Measurements from ENCODE around the gene ALCAM. TPM values are rescaled to one million over a fixed set of nuclear protein-coding genes. Genes with fewer than 3 reads are reported as not detected.
"Not testable (repeated sequence)": the region's sequence is repeated elsewhere in the genome, so short reads cannot be mapped to it uniquely, and the experiment has no call there.

The ALCAM gene
- total RNA-seq, 4 donors from 2014 or later: 9.4 to 25.9 (median 16.6) TPM

- no peaks in the 10 kb centered on the region for H3K9me3 ChIP-seq
- WGBS, 2 donors (ENCODE audit: low coverage in 1 of 2): 89 to 90% methylated on average over 2 of the region's 2 CpGs
- TF ChIP-seq, protein P1, sequence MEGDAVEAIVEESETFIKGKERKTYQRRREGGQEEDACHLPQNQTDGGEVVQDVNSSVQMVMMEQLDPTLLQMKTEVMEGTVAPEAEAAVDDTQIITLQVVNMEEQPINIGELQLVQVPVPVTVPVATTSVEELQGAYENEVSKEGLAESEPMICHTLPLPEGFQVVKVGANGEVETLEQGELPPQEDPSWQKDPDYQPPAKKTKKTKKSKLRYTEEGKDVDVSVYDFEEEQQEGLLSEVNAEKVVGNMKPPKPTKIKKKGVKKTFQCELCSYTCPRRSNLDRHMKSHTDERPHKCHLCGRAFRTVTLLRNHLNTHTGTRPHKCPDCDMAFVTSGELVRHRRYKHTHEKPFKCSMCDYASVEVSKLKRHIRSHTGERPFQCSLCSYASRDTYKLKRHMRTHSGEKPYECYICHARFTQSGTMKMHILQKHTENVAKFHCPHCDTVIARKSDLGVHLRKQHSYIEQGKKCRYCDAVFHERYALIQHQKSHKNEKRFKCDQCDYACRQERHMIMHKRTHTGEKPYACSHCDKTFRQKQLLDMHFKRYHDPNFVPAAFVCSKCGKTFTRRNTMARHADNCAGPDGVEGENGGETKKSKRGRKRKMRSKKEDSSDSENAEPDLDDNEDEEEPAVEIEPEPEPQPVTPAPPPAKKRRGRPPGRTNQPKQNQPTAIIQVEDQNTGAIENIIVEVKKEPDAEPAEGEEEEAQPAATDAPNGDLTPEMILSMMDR (IDR thresholded peaks at IDR 0.05): no peak
- TF ChIP-seq EP300 (IDR thresholded peaks at IDR 0.05; ENCODE audit: low read depth) (no peak), POLR2AphosphoS5 (IDR thresholded peaks at IDR 0.05) (no peak), POLR2A (IDR thresholded peaks at IDR 0.05) (no peak)
- no peaks in the 10 kb centered on the region for H3K4me1 ChIP-seq
- H3K36me3 ChIP-seq: peaks cover 0 to 3% (median 0%) of the 10 kb centered on the region in 4 donors
- intact Hi-C loops (cut with DNase I; ENCODE audit: low total_unique reads): no loop called here
- no peaks in the 10 kb centered on the region for H3K27me3 ChIP-seq
- DNase-seq: no peak
- in situ Hi-C loops (cut with MboI; ENCODE audit: low pct_ligation_motif_present in 1 of 4, low pct_unique_long_range_greater_than_20kb in 1 of 4, low sequenced_read_pairs in 3 of 4): no loop called here
- no peak overlapping the region for H3K4me3 ChIP-seq
- H3K27ac ChIP-seq: no peak overlapping the region
These were observed 18.5 kb downstream of the ALCAM start for GRCh38 chr3:105385179-105385578.

GRCh38 chr3:105385819-105386508, 19.3 kb downstream of the ALCAM start:
- Histone ChIP-seq H3K36me3 (peaks cover 0 to 3% (median 0%) of the 10 kb centered on the region in 4 donors), H3K4me3 (no peak overlapping the region), H3K9me3 (peaks cover 0 to 4% of the 10 kb centered on the region in 2 donors), H3K27ac (no peak overlapping the region), H3K4me1 (no peaks in the 10 kb centered on the region), H3K27me3 (no peaks in the 10 kb centered on the region)
- no peak for DNase-seq
- intact Hi-C loops (cut with DNase I; ENCODE audit: low total_unique reads): no loop called here
- TF ChIP-seq POLR2A (IDR thresholded peaks at IDR 0.05) (no peak), EP300 (IDR thresholded peaks at IDR 0.05; ENCODE audit: low read depth) (no peak), POLR2AphosphoS5 (IDR thresholded peaks at IDR 0.05) (no peak)
- TF ChIP-seq, protein P1 (IDR thresholded peaks at IDR 0.05): no peak
- in situ Hi-C loops (cut with MboI; ENCODE audit: low pct_ligation_motif_present in 1 of 4, low pct_unique_long_range_greater_than_20kb in 1 of 4, low sequenced_read_pairs in 3 of 4): no loop called here

DNA sequence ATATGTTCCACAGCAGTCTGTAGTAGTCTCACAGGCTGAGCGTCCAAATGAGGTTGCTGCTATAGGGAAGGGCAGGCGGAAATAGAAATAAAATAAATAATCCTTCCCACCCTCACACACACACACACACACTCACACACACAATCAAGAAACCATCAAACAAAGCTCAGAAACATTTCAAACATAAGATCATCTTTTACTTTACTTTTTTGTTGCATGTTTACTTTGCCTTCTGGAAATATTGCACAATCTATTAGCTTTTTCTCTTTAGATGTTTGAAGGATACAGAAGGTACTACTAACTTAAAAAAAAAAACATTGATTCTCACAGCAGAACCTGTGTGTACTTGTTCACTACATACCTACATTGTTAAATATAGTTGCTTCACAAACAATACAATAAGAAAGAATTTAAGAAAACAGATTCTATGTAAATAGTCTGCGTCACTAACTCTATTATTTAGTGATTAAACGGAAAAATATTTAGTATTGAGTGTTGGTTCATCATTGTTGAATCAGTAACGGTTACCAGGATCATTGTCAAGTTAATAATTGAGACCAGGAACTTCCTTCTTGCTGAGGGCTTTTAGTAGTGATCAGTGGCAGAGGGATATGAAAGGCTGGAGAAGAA, 20.5 kb downstream of the ALCAM start:
- DNase-seq: no peak

DNA sequence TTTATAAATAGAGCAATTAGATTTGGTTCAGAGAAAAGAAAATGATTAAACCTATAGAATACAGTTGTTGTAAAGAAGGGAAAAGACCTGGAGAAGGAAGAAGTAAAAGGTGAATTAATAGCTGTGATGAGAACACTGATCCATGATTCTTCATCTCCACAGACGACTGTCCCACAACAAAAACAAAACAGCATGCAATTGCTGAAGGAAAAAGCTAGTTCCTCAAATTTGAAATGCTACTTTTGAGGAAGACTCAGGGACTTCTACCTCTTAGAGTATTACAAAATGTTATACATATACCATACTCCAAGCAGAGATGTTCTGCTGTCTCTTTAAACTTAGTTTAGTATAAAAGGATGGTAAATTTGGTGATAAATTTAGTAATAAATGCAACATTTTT, 21.5 kb downstream of the ALCAM start:
- no peaks in the 10 kb centered on the region for H3K27me3 ChIP-seq

More for the DNA sequence above, 20.5 kb downstream of the ALCAM start:
- no peaks in the 10 kb centered on the region for H3K4me1 ChIP-seq
- H3K9me3 ChIP-seq: peaks cover 0 to 8% of the 10 kb centered on the region in 2 donors
- peaks cover 0 to 3% (median 0%) of the 10 kb centered on the region in 4 donors for H3K36me3 ChIP-seq
- no peaks in the 10 kb centered on the region for H3K27me3 ChIP-seq
- WGBS, 2 donors (ENCODE audit: low coverage in 1 of 2): 80 to 81% methylated on average over 5 of the region's 5 CpGs
- in situ Hi-C loops (cut with MboI; ENCODE audit: low pct_ligation_motif_present in 1 of 4, low pct_unique_long_range_greater_than_20kb in 1 of 4, low sequenced_read_pairs in 3 of 4): no loop called here
- H3K27ac ChIP-seq: no peak overlapping the region
- intact Hi-C loops (cut with DNase I; ENCODE audit: low total_unique reads): no loop called here
- no peak overlapping the region for H3K4me3 ChIP-seq
- no peak for TF ChIP-seq EP300 (IDR thresholded peaks at IDR 0.05; ENCODE audit: low read depth)
- no peak for TF ChIP-seq POLR2AphosphoS5 (IDR thresholded peaks at IDR 0.05)
- TF ChIP-seq, protein P1 (IDR thresholded peaks at IDR 0.05): no peak
- no peak for TF ChIP-seq POLR2A (IDR thresholded peaks at IDR 0.05)

GRCh38 chr3:105389759-105390158, 23.1 kb downstream of the ALCAM start:
- H3K4me3 ChIP-seq; H3K27ac ChIP-seq; in situ Hi-C loops (cut with MboI; ENCODE audit: low pct_ligation_motif_present in 1 of 4, low pct_unique_long_range_greater_than_20kb in 1 of 4, low sequenced_read_pairs in 3 of 4); DNase-seq; H3K36me3 ChIP-seq; H3K4me1 ChIP-seq; intact Hi-C loops (cut with DNase I; ENCODE audit: low total_unique reads); H3K27me3 ChIP-seq: not testable (repeated sequence)
- 90 to 97% methylated on average over 1 of the region's 1 CpG for WGBS, 2 donors (ENCODE audit: low coverage in 1 of 2)
- peaks cover 4 to 15% of the 10 kb centered on the region in 2 donors for H3K9me3 ChIP-seq

More for the DNA sequence above, 21.5 kb downstream of the ALCAM start:
- intact Hi-C loops (cut with DNase I; ENCODE audit: low total_unique reads) (no loop called here), in situ Hi-C loops (cut with MboI; ENCODE audit: low pct_ligation_motif_present in 1 of 4, low pct_unique_long_range_greater_than_20kb in 1 of 4, low sequenced_read_pairs in 3 of 4) (no loop called here)
- no peaks in the 10 kb centered on the region for H3K4me1 ChIP-seq
- DNase-seq: no peak
- peaks cover 4 to 15% of the 10 kb centered on the region in 2 donors for H3K9me3 ChIP-seq
- no peak overlapping the region for H3K27ac ChIP-seq
- no peak overlapping the region for H3K4me3 ChIP-seq
- H3K36me3 ChIP-seq: peaks cover 0 to 3% (median 0%) of the 10 kb centered on the region in 4 donors
- 67 to 71% methylated on average over 1 of the region's 1 CpG for WGBS, 2 donors (ENCODE audit: low coverage in 1 of 2)
- TF ChIP-seq POLR2A (IDR thresholded peaks at IDR 0.05): no peak
- no peak for TF ChIP-seq POLR2AphosphoS5 (IDR thresholded peaks at IDR 0.05)

DNA sequence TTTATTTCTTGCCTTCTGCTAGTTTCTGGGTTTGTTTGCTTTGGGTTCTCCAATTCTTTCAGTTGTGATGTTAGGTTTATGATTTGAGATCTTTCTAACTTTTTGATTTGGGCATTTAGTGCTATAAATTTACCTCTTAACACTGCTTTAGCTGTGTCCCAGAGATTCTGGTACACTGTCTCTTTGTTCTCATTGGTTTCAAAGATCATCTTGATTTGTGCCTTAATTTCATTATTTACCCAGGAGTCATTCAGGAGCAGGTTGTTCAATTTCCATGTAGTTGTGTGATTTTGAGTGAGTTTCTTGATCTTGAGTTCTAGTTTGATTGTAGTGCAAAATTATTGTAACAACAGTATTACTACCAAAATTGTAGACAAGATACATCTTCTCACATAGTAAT, 25.9 kb downstream of the ALCAM start:
- intact Hi-C loops (cut with DNase I; ENCODE audit: low total_unique reads); in situ Hi-C loops (cut with MboI; ENCODE audit: low pct_ligation_motif_present in 1 of 4, low pct_unique_long_range_greater_than_20kb in 1 of 4, low sequenced_read_pairs in 3 of 4); H3K27me3 ChIP-seq: not testable (repeated sequence)

More for the DNA sequence above, 25.9 kb downstream of the ALCAM start:
- H3K27ac ChIP-seq, H3K4me3 ChIP-seq, H3K36me3 ChIP-seq, DNase-seq, H3K4me1 ChIP-seq: not testable (repeated sequence)
- H3K9me3 ChIP-seq: peaks cover 4 to 15% of the 10 kb centered on the region in 2 donors

Data from transverse colon (tissue), 4 donors.